WTC11 (cell line): ENCODE measurements around the gene FAM240B. TPM values are rescaled to one million over a fixed set of nuclear protein-coding genes. Genes with fewer than 3 reads are reported as not detected.

ENCODE experiments used
- ATAC-seq: fragments of 200-7000 bp; cut with Tn5 transposase; 2 replicates; pipeline ENCODE4 v1.10.0; 2021; ENCODE audit warnings: mild to moderate bottlenecking, moderate library complexity
- CTCF ChIA-PET: fragments of 300-600 bp; sonication (Branson Sonifier 250); formaldehyde crosslinking; loops from one replicate; lab custom pipeline; 2021; ENCODE audit warnings: antibody characterized with exemption; lab: Charles Lee
- POLR2A ChIA-PET: fragments of 350-600 bp; sonication (Branson Sonifier 250); formaldehyde crosslinking; loops from one replicate; lab custom pipeline; 2021; ENCODE audit warnings: antibody characterized with exemption; lab: Charles Lee
- DNase-seq: peaks from one replicate; pipeline ENCODE4 v3.0.0; 2021; ENCODE audit warnings: low spot score
- H3K27ac Mint-ChIP-seq: 2 replicates; pipeline ENCODE4 v1.8.0; 2021; ENCODE audit warnings: mixed read lengths
- H3K27me3 Mint-ChIP-seq: 2 replicates; pipeline ENCODE4 v1.8.0; 2021; ENCODE audit warnings: low read depth, mild to moderate bottlenecking, moderate library complexity, mixed read lengths
- H3K36me3 Mint-ChIP-seq: 2 replicates; pipeline ENCODE4 v1.8.0; 2021; ENCODE audit warnings: mixed read lengths
- H3K4me1 Mint-ChIP-seq: 2 replicates; pipeline ENCODE4 v1.8.0; 2022; ENCODE audit warnings: mixed read lengths
- H3K4me3 Mint-ChIP-seq: 2 replicates; pipeline ENCODE4 v1.8.0; 2021; ENCODE audit warnings: mild to moderate bottlenecking, moderate library complexity, mixed read lengths
- H3K9me3 Mint-ChIP-seq: 2 replicates; pipeline ENCODE4 v1.8.0; 2021; ENCODE audit warnings: mixed read lengths
- CDX4 ChIP-seq: fragments of 250-450 bp; sonication (Bioruptor Pico); IDR thresholded peaks from 2 replicates; pipeline ENCODE4 v1.9.0; 2021; ENCODE audit warnings: moderate library complexity, mild to moderate bottlenecking, inconsistent platforms, borderline replicate concordance
- ERG ChIP-seq: fragments of 250-450 bp; sonication (Bioruptor Pico); IDR thresholded peaks from 2 replicates; pipeline ENCODE4 v1.8.0; 2021; ENCODE audit warnings: mild to moderate bottlenecking
- FOXJ3 ChIP-seq: sonication (generic); formaldehyde crosslinking; IDR thresholded peaks from 2 replicates; pipeline ENCODE4 v1.9.0; 2021; ENCODE audit warnings: missing genetic modification reagents, mild to moderate bottlenecking, borderline replicate concordance
- JAZF1 ChIP-seq: fragments of 250-450 bp; sonication (Bioruptor Pico); IDR thresholded peaks from 2 replicates; pipeline ENCODE4 v1.9.0; 2021; ENCODE audit warnings: moderate library complexity, mild to moderate bottlenecking, inconsistent platforms
- JUN ChIP-seq: sonication (generic); formaldehyde crosslinking; IDR thresholded peaks from 2 replicates; pipeline ENCODE4 v1.8.0; 2023; ENCODE audit warnings: mild to moderate bottlenecking, missing genetic modification reagents
- MYBL2 ChIP-seq: sonication (generic); formaldehyde crosslinking; IDR thresholded peaks from 2 replicates; pipeline ENCODE4 v1.8.1; 2023; ENCODE audit warnings: mild to moderate bottlenecking, moderate library complexity, missing genetic modification reagents
- PREB ChIP-seq: sonication (generic); formaldehyde crosslinking; IDR thresholded peaks from 2 replicates; pipeline ENCODE4 v1.8.1; 2022; ENCODE audit warnings: mild to moderate bottlenecking, missing genetic modification reagents, moderate library complexity, borderline replicate concordance
- PRRX2 ChIP-seq: fragments of 250-450 bp; sonication (Bioruptor Pico); IDR thresholded peaks from 2 replicates; pipeline ENCODE4 v1.8.0; 2021; ENCODE audit warnings: mild to moderate bottlenecking
- USF1 ChIP-seq: sonication (generic); formaldehyde crosslinking; IDR thresholded peaks from 2 replicates; pipeline ENCODE4 v1.8.0; 2022; ENCODE audit warnings: mild to moderate bottlenecking, missing genetic modification reagents
- ZBTB21 ChIP-seq: sonication (generic); formaldehyde crosslinking; IDR thresholded peaks from 2 replicates; pipeline ENCODE4 v1.8.1; 2023; ENCODE audit warnings: mild to moderate bottlenecking, missing genetic modification reagents, borderline replicate concordance
- ZNF121 ChIP-seq: sonication (generic); formaldehyde crosslinking; IDR thresholded peaks from 2 replicates; pipeline ENCODE4 v1.8.0; 2023; ENCODE audit warnings: missing genetic modification reagents
- ZNF281 ChIP-seq: sonication (generic); formaldehyde crosslinking; IDR thresholded peaks from 2 replicates; pipeline ENCODE4 v1.8.0; 2023; ENCODE audit warnings: mild to moderate bottlenecking, missing genetic modification reagents
- ZNF423 ChIP-seq: fragments of 250-450 bp; sonication (Bioruptor Pico); IDR thresholded peaks from 2 replicates; pipeline ENCODE4 v2.1.2; 2022; ENCODE audit warnings: mild to moderate bottlenecking, moderate library complexity
- ZNF532 ChIP-seq: fragments of 250-450 bp; sonication (Bioruptor Pico); IDR thresholded peaks from 2 replicates; pipeline ENCODE4 v1.9.0; 2021; ENCODE audit warnings: mild to moderate bottlenecking, borderline replicate concordance
- total RNA-seq: library from RNA; stranded (reverse); gene quantifications from 3 replicates; pipeline ENCODE4 v1.2.3, GENCODE V29; 2021

The FAM240B gene
- total RNA-seq, 1 experiment from 2014 or later = not detected

GRCh38 chr9:38700695-38701094 is 19.2 kb downstream of the FAM240B start (continued):
- TF ChIP-seq USF1 (CRISPR knock-in tag) (no peak), JUN (no peak), ZNF532 (no peak), PRRX2 (CRISPR knock-in tag) (no peak), CDX4 (CRISPR knock-in tag) (no peak), ZNF121 (CRISPR knock-in tag) (no peak), ZBTB21 (CRISPR knock-in tag) (no peak), ZNF423 (no peak), PREB (CRISPR knock-in tag) (no peak), ERG (no peak), ZNF281 (no peak)

- no peak for ATAC-seq
- Mint-ChIP-seq H3K4me1 (peaks cover 7% of the 10 kb centered on the region), H3K27me3 (no peaks in the 10 kb centered on the region; the same call in 1 of the 2 replicates), H3K36me3 (peaks cover 10% of the 10 kb centered on the region), H3K27ac (no peak overlapping the region), H3K4me3 (no peak overlapping the region), H3K9me3 (peaks cover 14% of the 10 kb centered on the region)
- TF ChIP-seq JAZF1 (CRISPR knock-in tag) (no peak), MYBL2 (CRISPR knock-in tag) (no peak), FOXJ3 (CRISPR knock-in tag) (no peak)
- no peak for DNase-seq
- CTCF ChIA-PET = no interaction called here
- POLR2A ChIA-PET = no interaction called here
Observed at GRCh38 chr9:38699337-38699736, 20.6 kb downstream of the FAM240B start.
